Measurements from ENCODE around the gene GABARAPL1. TPM values are rescaled to one million over a fixed set of nuclear protein-coding genes. Genes with fewer than 3 reads are reported as not detected.
A peak's percentile ranks its signal among the peaks of the same experiment; 100 is the strongest.
"Not testable (repeated sequence)": the region's sequence is repeated elsewhere in the genome, so short reads cannot be mapped to it uniquely, and the experiment has no call there.

The GABARAPL1 gene
- total RNA-seq, 1 donor from 2014 or later = 44.2 TPM

DNA sequence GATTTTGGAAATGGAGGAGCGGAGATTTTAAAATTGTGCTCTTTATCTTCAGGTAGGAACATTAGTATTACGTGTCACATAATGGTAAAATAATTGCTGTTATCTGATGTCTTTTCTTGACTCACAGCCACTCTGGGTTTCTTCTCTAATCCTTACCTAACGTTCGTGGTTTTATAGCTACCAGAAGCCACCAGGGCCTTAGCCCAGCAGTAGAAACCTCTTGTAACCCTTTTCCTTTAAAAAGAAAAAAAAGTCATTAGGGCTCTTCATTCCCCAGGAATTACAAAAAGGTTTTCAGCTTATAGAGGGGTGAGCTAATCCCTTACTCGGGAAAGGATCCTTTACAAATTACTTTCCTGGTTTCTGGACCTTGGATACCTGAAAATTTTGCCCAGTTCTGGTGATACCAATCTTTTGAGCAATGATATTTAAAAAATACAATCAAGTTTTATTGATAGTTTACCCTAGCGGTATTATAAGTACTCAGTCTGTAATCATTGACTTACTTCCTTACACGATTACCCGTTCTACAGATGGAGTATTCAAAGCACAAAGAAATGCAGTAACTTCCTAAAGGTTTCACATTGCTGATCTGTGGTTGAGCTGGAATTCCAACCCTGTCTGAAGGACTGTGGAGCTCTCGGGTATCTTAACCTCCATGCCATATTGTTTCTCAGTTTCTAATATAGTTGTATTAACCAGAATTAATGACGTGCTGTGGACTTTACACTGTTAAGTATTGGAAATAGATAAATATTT, 1.6 kb downstream of the GABARAPL1 start:
- H3K4me3 ChIP-seq (ENCODE audit: low read depth, low read length) = peak overlapping the region; percentile 69
- TF ChIP-seq, protein P1, sequence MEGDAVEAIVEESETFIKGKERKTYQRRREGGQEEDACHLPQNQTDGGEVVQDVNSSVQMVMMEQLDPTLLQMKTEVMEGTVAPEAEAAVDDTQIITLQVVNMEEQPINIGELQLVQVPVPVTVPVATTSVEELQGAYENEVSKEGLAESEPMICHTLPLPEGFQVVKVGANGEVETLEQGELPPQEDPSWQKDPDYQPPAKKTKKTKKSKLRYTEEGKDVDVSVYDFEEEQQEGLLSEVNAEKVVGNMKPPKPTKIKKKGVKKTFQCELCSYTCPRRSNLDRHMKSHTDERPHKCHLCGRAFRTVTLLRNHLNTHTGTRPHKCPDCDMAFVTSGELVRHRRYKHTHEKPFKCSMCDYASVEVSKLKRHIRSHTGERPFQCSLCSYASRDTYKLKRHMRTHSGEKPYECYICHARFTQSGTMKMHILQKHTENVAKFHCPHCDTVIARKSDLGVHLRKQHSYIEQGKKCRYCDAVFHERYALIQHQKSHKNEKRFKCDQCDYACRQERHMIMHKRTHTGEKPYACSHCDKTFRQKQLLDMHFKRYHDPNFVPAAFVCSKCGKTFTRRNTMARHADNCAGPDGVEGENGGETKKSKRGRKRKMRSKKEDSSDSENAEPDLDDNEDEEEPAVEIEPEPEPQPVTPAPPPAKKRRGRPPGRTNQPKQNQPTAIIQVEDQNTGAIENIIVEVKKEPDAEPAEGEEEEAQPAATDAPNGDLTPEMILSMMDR (IDR thresholded peaks at IDR 0.05; ENCODE audit: insufficient read depth, low read length, poor library complexity, severe bottlenecking) = no peak
- DNase-seq (ENCODE audit: low read depth) = no peak
- H3K27me3 ChIP-seq (ENCODE audit: control insufficient read depth, insufficient read depth, low read length) = no peaks in the 10 kb centered on the region
- no peaks in the 10 kb centered on the region for H3K36me3 ChIP-seq (ENCODE audit: control insufficient read depth, insufficient read depth, low read length)

DNA sequence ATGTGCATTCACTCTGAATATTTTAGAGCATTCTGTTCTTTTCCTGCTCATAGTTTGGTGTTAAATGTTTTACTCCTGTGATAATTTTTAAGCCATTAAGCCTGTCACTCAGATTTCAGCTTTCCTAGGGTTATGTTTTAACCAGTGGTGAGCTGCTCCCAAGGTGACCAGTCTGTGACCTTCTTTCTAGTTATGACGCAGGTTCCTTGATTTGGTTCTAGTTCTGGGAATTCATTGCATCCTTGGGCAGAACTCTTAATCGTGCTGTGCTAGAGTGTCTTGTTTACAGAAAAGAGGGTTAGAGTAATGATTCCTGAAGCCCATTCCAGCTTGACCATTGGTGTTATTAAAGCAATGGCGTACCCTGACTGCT, 2.2 kb downstream of the GABARAPL1 start:
- no peak for DNase-seq (ENCODE audit: low read depth)
- H3K4me3 ChIP-seq (ENCODE audit: low read depth, low read length) = peak overlapping the region; percentile 69
- no peaks in the 10 kb centered on the region for H3K27me3 ChIP-seq (ENCODE audit: control insufficient read depth, insufficient read depth, low read length)
- peaks cover 2% of the 10 kb centered on the region for H3K36me3 ChIP-seq (ENCODE audit: control insufficient read depth, insufficient read depth, low read length)
- TF ChIP-seq, protein P1 (IDR thresholded peaks at IDR 0.05; ENCODE audit: insufficient read depth, low read length, poor library complexity, severe bottlenecking) = no peak

DNA sequence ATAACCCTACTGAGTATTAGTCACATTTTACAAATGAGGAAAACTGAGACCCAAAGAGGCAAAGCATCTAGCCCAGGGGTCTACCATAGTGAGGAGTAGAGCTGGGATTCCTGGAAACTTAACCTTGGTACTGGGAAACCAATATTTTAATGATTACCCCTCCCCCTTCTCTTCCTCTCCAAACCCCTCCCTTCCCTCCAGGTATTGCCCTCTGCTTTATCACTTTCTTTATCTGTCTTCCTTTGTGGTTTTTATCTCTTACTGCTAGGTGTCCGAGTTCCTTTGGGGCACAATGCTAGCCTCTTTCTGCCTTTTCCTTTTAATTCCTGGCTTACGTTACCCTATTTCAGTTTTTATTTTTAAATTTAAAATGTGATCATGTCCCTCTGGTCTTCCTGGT, 2.8 kb downstream of the GABARAPL1 start:
- Histone ChIP-seq H3K27me3 (ENCODE audit: control insufficient read depth, insufficient read depth, low read length) (no peaks in the 10 kb centered on the region), H3K4me3 (ENCODE audit: low read depth, low read length) (no peak overlapping the region)
- DNase-seq (ENCODE audit: low read depth) = no peak

DNA sequence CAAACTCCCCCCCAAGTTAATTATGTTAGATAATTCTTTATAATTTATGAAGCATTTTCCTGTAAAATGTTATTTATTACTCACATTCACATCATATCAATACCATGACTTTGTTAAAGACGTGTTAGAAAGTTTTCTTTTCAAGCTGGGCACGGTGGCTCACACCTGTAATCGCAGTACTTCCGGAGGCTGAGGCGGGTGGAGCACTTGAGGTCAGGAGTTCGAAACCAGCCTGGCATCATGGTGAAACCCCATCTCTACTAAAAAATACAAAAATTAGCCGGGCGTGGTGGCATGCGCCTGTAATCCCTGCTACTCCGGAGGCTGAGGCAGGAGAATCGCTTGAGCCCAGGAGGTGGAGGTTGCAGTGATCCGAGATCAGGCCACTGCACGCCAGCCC, 3.3 kb downstream of the GABARAPL1 start:
- H3K27me3 ChIP-seq (ENCODE audit: control insufficient read depth, insufficient read depth, low read length); DNase-seq (ENCODE audit: low read depth); H3K36me3 ChIP-seq (ENCODE audit: control insufficient read depth, insufficient read depth, low read length); H3K4me3 ChIP-seq (ENCODE audit: low read depth, low read length): not testable (repeated sequence)

More for the DNA sequence above, 2.8 kb downstream of the GABARAPL1 start:
- TF ChIP-seq, protein P1 (IDR thresholded peaks at IDR 0.05; ENCODE audit: insufficient read depth, low read length, poor library complexity, severe bottlenecking) = no peak
- H3K36me3 ChIP-seq (ENCODE audit: control insufficient read depth, insufficient read depth, low read length) = peaks cover 2% of the 10 kb centered on the region

DNA sequence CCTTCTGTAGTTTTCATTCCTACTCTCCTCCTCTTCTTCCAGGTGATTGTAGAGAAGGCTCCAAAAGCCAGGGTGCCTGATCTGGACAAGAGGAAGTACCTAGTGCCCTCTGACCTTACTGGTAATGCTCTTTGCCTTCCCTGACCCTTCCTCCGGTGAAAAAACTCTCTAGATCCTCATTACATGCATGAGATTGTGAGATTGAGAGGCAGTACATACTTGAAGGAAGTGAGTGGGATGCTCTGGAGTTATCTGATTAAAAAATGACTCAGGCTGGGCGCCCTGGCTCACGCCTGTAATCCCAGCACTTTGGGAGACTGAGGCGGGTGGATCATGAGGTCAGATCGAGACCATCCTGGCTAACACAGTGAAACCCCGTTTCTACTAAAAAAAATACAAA, 5.3 kb downstream of the GABARAPL1 start:
- no peak for DNase-seq (ENCODE audit: low read depth)
- H3K27me3 ChIP-seq (ENCODE audit: control insufficient read depth, insufficient read depth, low read length) = no peaks in the 10 kb centered on the region
- no peak overlapping the region for H3K4me3 ChIP-seq (ENCODE audit: low read depth, low read length)
- TF ChIP-seq, protein P1 (IDR thresholded peaks at IDR 0.05; ENCODE audit: insufficient read depth, low read length, poor library complexity, severe bottlenecking) = no peak
- peaks cover 5% of the 10 kb centered on the region for H3K36me3 ChIP-seq (ENCODE audit: control insufficient read depth, insufficient read depth, low read length)

DNA sequence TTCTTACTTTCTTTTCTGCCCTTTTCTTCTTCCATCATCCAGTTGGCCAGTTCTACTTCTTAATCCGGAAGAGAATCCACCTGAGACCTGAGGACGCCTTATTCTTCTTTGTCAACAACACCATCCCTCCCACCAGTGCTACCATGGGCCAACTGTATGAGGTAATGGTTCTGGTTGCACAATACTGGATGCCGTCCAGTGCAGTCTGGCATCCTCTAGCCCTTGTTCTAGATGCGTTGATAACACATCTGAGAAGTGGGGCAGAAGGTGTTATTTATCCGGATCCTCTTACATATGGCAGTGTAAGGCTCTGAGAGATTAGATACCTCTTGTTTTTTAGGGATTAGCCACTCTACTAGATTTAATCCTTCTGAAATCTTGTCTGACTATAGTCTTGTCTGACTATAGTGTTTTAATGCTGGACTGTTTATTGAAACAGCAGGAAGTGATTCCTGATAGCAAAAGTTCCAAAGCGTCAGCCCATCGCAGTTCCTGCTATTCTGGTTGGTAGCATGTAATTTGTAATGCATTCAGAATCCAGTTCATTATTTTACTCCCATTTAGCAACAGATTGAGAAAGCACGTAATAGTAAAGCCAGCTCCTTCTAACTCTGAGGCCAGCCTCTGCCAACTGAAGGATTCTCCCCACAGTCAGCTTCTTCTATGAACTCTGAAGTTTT, 7.9 kb downstream of the GABARAPL1 start:
- Histone ChIP-seq H3K4me3 (ENCODE audit: low read depth, low read length) (no peak overlapping the region), H3K36me3 (ENCODE audit: control insufficient read depth, insufficient read depth, low read length) (peaks cover 5% of the 10 kb centered on the region), H3K27me3 (ENCODE audit: control insufficient read depth, insufficient read depth, low read length) (no peaks in the 10 kb centered on the region)
- no peak for DNase-seq (ENCODE audit: low read depth)
- TF ChIP-seq, protein P1 (IDR thresholded peaks at IDR 0.05; ENCODE audit: insufficient read depth, low read length, poor library complexity, severe bottlenecking) = no peak
